DMS153 treated with DMSO at 0.1 percent for 48 hours (cell line): Measurements from ENCODE around the gene TPM1.
"Not testable (repeated sequence)": the region's sequence is repeated elsewhere in the genome, so short reads cannot be mapped to it uniquely, and the experiment has no call there.

Source experiments
- DNase-seq: peaks from one replicate; lab custom pipeline; 2025; ENCODE audit not compliant: unreplicated experiment; lab: John Stamatoyannopoulos, UW

Gene TPM1

DNA sequence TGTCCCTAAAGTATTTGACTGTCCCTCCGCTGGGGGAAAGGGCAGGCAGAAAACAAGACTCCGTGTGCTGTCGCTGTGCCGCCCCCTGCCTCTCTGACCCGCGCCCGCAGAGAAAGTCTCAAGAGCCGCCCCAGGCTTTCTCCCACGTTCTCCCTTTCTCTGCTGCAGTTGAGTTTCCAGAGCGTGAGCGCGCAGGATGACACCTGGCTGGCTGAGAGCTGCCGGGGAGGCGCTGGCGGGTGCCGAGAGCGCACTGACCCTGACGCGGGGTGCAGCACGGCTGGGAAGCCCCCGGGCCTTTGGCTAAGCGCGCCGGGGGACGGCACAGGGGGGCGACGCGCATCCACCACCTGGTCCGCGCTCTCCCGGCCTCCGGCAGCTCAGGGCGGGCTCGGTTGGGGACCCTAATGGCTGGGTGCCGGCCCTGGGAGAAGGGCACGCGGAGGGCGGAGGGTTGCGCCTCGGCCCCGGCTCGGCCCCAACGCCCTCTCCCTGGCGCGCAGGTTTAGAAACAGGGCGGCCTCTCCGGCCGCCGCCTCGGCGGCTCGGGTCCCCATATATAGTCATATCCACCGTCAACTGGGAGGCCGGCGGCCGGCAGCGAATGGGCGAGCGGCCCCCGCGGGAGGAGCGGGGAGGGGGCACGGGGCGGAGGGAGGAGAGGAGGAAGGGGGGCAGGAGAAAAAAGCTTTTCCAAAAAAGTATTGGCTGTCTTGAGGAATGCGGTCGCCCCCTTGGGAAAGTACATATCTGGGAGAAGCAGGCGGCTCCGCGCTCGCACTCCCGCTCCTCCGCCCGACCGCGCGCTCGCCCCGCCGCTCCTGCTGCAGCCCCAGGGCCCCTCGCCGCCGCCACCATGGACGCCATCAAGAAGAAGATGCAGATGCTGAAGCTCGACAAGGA lies at the start of gene TPM1:
Gene TPM1, plus strand, starts transcription at position 774 of the 903 bp plus-strand sequence. Its CDS starts 83 bp downstream, at position 857.
- DNase-seq, result no peak

DNA sequence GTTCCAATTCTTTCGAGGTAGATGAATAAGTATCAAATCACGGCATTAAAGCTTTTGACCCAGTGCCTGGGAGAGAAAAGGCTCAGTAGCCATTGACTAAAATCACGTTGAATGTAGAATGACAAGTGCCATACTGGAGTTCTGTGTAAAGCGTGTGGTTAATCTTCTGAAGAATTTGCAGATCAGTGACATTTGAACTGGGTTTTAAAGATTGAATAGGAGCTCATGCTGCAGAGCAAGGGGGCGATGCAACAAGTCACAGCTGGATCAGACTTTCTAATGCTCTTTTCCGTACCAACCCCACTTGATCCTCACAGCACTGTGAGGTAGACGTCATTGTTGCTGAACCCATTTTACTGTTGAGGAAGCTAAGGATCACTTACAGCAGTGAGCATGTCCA lies 49.5 kb upstream of the TPM1 start:
- DNase-seq, result no peak

DNA sequence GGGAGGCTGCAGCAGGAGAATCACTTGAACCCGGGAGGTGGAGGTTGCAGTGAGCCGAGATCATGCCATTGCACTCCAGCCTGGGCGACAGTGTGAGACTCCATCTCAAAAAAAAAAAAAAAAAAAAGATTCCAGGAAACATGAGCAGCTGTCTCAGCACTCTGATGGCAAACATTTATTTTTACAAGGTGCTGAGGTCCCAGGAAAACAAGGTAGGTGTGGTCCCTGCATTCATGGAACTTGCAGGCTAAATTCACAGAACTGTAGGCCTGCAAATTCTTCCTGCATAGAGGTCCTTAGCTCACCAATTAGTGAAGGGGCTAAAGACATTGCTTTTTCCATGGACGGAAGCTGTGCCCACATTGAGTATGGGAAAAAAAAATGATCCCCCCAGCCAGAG lies 48.9 kb upstream of the TPM1 start:
- not testable (repeated sequence) for DNase-seq

GRCh38 chr15:62994439-62994838 lies 48.1 kb upstream of the TPM1 start:
- DNase-seq, result no peak

GRCh38 chr15:62994975-62995681 lies 47.4 kb upstream of the TPM1 start:
- no peak for DNase-seq

- DNase-seq, result no peak
These were observed 45.1 kb upstream of the TPM1 start for GRCh38 chr15:62997441-62997840.

- DNase-seq, result no peak
These were observed 44.2 kb upstream of the TPM1 start for GRCh38 chr15:62998262-62998890.

GRCh38 chr15:62999178-62999577 lies 43.4 kb upstream of the TPM1 start:
- DNase-seq, result no peak

DNA sequence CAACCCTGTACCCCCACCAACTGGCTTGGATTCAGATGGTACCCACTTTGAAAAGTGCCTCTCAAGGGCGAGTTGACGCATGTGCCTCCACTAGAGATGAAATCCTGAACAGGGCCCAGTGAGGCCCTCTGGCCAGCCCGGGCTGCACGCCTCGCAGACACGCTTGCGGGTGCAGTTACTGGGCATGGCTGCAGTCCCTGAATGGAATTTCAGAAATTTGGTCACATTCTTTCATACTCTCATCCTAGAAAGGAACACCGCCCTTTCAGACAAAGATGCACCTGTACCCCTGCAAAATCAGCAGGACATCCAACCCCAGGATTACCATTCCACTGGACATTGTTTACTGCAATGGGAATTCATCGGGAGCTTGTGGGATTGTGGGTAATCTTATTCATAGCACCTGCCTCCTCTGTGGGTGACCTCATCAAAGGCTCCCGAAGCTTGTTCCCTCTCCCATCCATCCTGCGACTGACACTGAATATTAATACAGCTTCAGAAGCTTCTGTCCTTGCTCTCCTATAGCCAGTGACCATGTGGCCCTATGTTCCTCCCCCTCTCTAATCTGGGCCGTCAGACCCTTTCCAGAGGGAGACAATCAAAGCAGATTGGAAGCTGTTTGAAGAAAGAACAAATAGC lies 42.5 kb upstream of the TPM1 start:
- no peak for DNase-seq

- no peak for DNase-seq
These were observed 41.8 kb upstream of the TPM1 start for GRCh38 chr15:63000706-63001105.

- DNase-seq, result no peak
These were observed 38.3 kb upstream of the TPM1 start for GRCh38 chr15:63004211-63004610.

DNA sequence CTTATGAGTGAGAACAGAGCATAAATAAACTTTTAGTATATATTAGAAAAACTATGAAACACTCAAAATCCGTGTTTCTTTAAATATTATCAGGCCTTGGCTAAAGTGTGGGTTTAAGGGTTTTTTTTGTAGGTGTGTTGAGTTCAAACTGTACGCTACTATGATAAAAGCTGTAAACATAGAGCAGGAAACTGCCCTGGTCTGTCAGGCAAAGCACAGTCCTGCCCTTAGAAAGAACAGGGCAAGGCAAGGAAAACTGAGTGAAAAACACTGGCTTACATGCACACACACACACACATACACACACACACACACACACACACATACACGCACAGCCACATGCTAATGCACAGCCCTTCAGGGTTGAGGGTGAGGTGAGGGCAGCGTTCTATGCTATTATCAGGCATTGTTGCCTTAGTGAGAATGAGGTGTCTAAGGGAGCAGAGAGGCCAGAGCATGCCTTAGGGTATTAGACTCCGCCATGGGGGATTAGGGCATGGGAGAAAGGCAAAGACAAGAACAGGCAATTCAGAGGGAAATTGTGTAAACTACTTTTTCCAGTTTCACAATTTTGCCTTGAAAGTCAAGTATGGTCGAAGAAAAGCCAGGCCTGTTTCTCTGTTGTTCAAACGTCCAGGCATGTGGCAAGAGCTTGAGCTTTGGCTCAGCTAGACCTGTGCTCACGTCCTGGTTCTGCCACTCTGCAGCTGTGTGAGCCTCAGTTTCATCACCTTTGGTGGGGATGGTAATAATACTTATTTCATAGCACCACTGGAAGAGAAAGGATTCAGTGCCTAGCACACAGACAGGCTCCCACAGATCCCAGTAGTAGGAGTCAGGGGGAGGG lies 36.3 kb upstream of the TPM1 start:
- no peak for DNase-seq

DNA sequence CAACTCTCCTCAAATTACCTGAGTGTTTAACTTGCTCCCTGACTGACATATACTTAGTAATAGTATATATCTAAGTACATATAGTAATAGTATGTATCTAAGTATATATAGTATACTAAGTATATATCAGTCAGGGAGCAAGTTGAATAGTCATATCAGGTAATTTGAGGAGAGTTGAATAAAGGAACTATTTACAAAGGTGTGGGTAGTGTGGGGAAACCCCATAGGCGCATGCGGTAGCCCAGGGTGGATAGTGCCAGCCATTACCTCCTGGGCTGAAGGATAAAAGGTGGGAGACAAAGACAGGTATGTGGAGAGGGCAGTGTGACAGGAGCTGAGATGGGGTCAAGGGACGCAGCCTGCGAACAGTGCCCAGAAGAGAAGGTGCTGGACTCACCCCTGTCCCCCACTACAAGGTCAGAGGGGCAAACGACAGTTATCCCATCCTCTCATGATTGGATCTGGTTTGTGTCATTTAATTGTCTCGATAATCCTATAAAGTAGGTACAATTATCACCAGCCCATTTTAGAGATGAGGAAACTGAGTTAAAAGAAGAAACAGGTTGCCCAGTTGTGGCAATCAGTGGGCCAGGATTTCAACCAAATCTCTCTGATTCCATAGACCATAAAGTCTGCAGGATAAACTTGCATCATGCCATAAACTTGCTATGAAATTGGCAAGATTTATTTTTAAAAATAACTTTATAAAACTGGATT lies 34.1 kb upstream of the TPM1 start:
- no peak for DNase-seq

GRCh38 chr15:63010386-63010785 lies 32.2 kb upstream of the TPM1 start:
- DNase-seq, result no peak

GRCh38 chr15:63010920-63011693 lies 31.4 kb upstream of the TPM1 start:
- DNase-seq, result no peak

DNA sequence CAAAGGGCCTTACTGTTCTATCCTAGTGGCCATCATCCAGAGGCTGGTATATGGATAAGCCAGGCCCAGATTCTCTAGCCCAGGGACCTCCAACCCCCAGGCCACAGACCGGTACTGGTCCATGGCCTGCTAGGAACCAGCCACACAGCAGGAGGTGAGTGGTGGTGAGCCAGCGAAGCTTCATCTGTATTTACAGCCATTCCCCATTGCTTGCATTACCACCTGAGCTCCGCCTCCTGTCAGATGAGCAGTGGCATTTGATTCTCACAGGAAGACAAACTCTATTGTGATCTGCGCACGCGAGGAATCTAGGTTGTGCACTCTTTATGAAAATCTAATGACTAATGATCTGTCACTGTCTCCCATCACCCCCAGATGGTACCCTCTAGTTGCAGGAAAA lies 30.1 kb upstream of the TPM1 start:
- DNase-seq, result no peak

GRCh38 chr15:63013052-63013808 lies 29.3 kb upstream of the TPM1 start:
- no peak for DNase-seq

DNA sequence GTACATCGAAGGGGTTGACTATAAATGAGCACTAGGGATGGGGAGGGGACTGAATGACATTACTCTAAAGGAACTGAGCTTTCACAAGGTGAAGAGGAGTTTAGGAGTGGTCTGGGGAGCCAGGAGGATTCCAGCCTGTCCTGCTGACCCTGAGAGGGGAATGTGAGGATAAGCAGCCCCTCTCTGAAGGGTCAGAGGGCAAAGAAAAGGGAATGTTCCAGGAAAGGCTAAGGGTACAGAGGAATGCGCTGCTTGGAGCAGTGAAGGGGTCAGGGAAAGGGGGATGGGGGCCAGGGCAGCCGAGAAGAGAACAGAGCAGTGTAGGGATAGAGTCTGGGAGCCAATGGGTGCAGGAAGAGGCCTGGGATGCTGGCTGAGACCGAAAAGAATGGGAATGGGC lies 28.0 kb upstream of the TPM1 start:
- DNase-seq, result no peak
